Central memory CD8-positive, alpha-beta T cell (primary cell): ENCODE results near the gene ARMH3.

Experiments
- ATAC-seq: fragments of 150-1000 bp; cut with Tn5 transposase; replicated peaks from 2 replicates; pipeline ENCODE4 v1.10.0; 2022; ENCODE audit warnings: mild to moderate bottlenecking, moderate FRiP score, moderate number of reproducible peaks; ENCODE audit not compliant: poor library complexity, severe bottlenecking; ENCODE audit errors: extremely low read depth
- DNase-seq, 2 donors: peaks; one replicate each; pipeline ENCODE4 v3.0.0; 2021; ENCODE audit warnings: low spot score in 2 of 2
- H3K27ac Mint-ChIP-seq: one replicate; pipeline ENCODE4 v1.8.0; 2022; ENCODE audit warnings: low read depth, mild to moderate bottlenecking, moderate library complexity, mixed read lengths
- H3K27me3 Mint-ChIP-seq: one replicate; pipeline ENCODE4 v1.8.0; 2022; ENCODE audit warnings: mixed read lengths
- H3K36me3 Mint-ChIP-seq: one replicate; pipeline ENCODE4 v1.8.0; 2022; ENCODE audit warnings: mild to moderate bottlenecking, moderate library complexity, mixed read lengths; ENCODE audit not compliant: insufficient read depth
- H3K4me1 Mint-ChIP-seq: one replicate; pipeline ENCODE4 v1.8.0; 2022; ENCODE audit warnings: mixed read lengths
- H3K4me3 Mint-ChIP-seq: one replicate; pipeline ENCODE4 v1.8.0; 2022; ENCODE audit warnings: mild to moderate bottlenecking, moderate library complexity, mixed read lengths
- H3K9me3 Mint-ChIP-seq: one replicate; pipeline ENCODE4 v1.8.0; 2022; ENCODE audit warnings: mixed read lengths

The ARMH3 gene

GRCh38 chr10:102055647-102056419 lies at the start of gene ARMH3:
Gene ARMH3, minus strand, starts transcription at chr10:102056173. Its CDS starts 16,059 bp downstream, at chr10:102040114.
- H3K36me3 Mint-ChIP-seq = peaks cover 8% of the 10 kb centered on the region
- ATAC-seq (peak; percentile 98), DNase-seq (peak; percentile 73 to 83)
- peak within 1 kb of the TSS; percentile 91 for H3K4me3 Mint-ChIP-seq
- peak within 1 kb of the TSS; percentile 84 for H3K27ac Mint-ChIP-seq
- no peaks in the 10 kb centered on the region for H3K27me3 Mint-ChIP-seq
- H3K4me1 Mint-ChIP-seq = peaks cover 35% of the 10 kb centered on the region
- H3K9me3 Mint-ChIP-seq = no peaks in the 10 kb centered on the region

- peaks cover 18% of the 10 kb centered on the region for H3K36me3 Mint-ChIP-seq
- DNase-seq (no peak), ATAC-seq (no peak)
- no peaks in the 10 kb centered on the region for H3K9me3 Mint-ChIP-seq
- no peaks in the 10 kb centered on the region for H3K27me3 Mint-ChIP-seq
- H3K4me3 Mint-ChIP-seq = no peak overlapping the region
- H3K27ac Mint-ChIP-seq = no peak overlapping the region
- peaks cover 10% of the 10 kb centered on the region for H3K4me1 Mint-ChIP-seq
These were observed 46.4 kb upstream of the ARMH3 start for GRCh38 chr10:102102421-102102820.

GRCh38 chr10:102101152-102101551 lies 45.2 kb upstream of the ARMH3 start:
- no peak for ATAC-seq
- no peaks in the 10 kb centered on the region for H3K9me3 Mint-ChIP-seq
- H3K27me3 Mint-ChIP-seq = no peaks in the 10 kb centered on the region
- no peak for DNase-seq
- H3K4me3 Mint-ChIP-seq = no peak overlapping the region
- peaks cover 10% of the 10 kb centered on the region for H3K4me1 Mint-ChIP-seq
- H3K27ac Mint-ChIP-seq = no peak overlapping the region
- H3K36me3 Mint-ChIP-seq = peaks cover 15% of the 10 kb centered on the region

GRCh38 chr10:102096449-102096848 lies 40.5 kb upstream of the ARMH3 start:
- ATAC-seq (no peak), DNase-seq (no peak)
- H3K4me1 Mint-ChIP-seq = no peaks in the 10 kb centered on the region
- no peaks in the 10 kb centered on the region for H3K9me3 Mint-ChIP-seq
- peaks cover 8% of the 10 kb centered on the region for H3K36me3 Mint-ChIP-seq
- no peak overlapping the region for H3K4me3 Mint-ChIP-seq
- no peaks in the 10 kb centered on the region for H3K27me3 Mint-ChIP-seq
- H3K27ac Mint-ChIP-seq = no peak overlapping the region

GRCh38 chr10:102090772-102091171 lies 34.8 kb upstream of the ARMH3 start:
- DNase-seq (no peak), ATAC-seq (no peak)
- no peaks in the 10 kb centered on the region for H3K36me3 Mint-ChIP-seq
- H3K4me3 Mint-ChIP-seq = no peak overlapping the region
- no peaks in the 10 kb centered on the region for H3K4me1 Mint-ChIP-seq
- peak overlapping the region; percentile 68 for H3K27ac Mint-ChIP-seq
- no peaks in the 10 kb centered on the region for H3K9me3 Mint-ChIP-seq
- H3K27me3 Mint-ChIP-seq = no peaks in the 10 kb centered on the region

GRCh38 chr10:102086196-102086595 lies 30.2 kb upstream of the ARMH3 start:
- Mint-ChIP-seq H3K9me3 (no peaks in the 10 kb centered on the region), H3K36me3 (peaks cover 2% of the 10 kb centered on the region), H3K27me3 (no peaks in the 10 kb centered on the region), H3K27ac (no peak overlapping the region), H3K4me3 (no peak overlapping the region), H3K4me1 (no peaks in the 10 kb centered on the region)
- no peak for ATAC-seq
- no peak for DNase-seq

GRCh38 chr10:102085336-102085735 lies 29.4 kb upstream of the ARMH3 start:
- H3K4me1 Mint-ChIP-seq = no peaks in the 10 kb centered on the region
- no peaks in the 10 kb centered on the region for H3K9me3 Mint-ChIP-seq
- peaks cover 2% of the 10 kb centered on the region for H3K36me3 Mint-ChIP-seq
- no peak overlapping the region for H3K4me3 Mint-ChIP-seq
- DNase-seq (no peak), ATAC-seq (no peak)
- H3K27ac Mint-ChIP-seq = no peak overlapping the region
- no peaks in the 10 kb centered on the region for H3K27me3 Mint-ChIP-seq

- Mint-ChIP-seq H3K4me3 (no peak overlapping the region), H3K27ac (no peak overlapping the region), H3K9me3 (no peaks in the 10 kb centered on the region), H3K36me3 (peaks cover 2% of the 10 kb centered on the region), H3K27me3 (no peaks in the 10 kb centered on the region), H3K4me1 (no peaks in the 10 kb centered on the region)
- no peak for DNase-seq
- ATAC-seq = no peak
These were observed 27.6 kb upstream of the ARMH3 start for GRCh38 chr10:102083541-102083940.

GRCh38 chr10:102072673-102073527 lies 16.9 kb upstream of the ARMH3 start:
- DNase-seq (peak; percentile 65 to 74), ATAC-seq (peak; percentile 71)
- H3K36me3 Mint-ChIP-seq = peaks cover 4% of the 10 kb centered on the region
- no peak overlapping the region for H3K27ac Mint-ChIP-seq
- no peak overlapping the region for H3K4me3 Mint-ChIP-seq
- H3K9me3 Mint-ChIP-seq = no peaks in the 10 kb centered on the region
- H3K27me3 Mint-ChIP-seq = no peaks in the 10 kb centered on the region
- peaks cover 6% of the 10 kb centered on the region for H3K4me1 Mint-ChIP-seq

GRCh38 chr10:102069071-102069470 lies 13.1 kb upstream of the ARMH3 start:
- H3K4me3 Mint-ChIP-seq = no peak overlapping the region
- H3K27me3 Mint-ChIP-seq = no peaks in the 10 kb centered on the region
- peaks cover 26% of the 10 kb centered on the region for H3K4me1 Mint-ChIP-seq
- no peak overlapping the region for H3K27ac Mint-ChIP-seq
- peaks cover 13% of the 10 kb centered on the region for H3K36me3 Mint-ChIP-seq
- H3K9me3 Mint-ChIP-seq = no peaks in the 10 kb centered on the region
- ATAC-seq (no peak), DNase-seq (no peak)

- Mint-ChIP-seq H3K4me1 (peaks cover 29% of the 10 kb centered on the region), H3K4me3 (no peak overlapping the region), H3K27ac (no peak overlapping the region), H3K9me3 (no peaks in the 10 kb centered on the region), H3K36me3 (peaks cover 15% of the 10 kb centered on the region), H3K27me3 (no peaks in the 10 kb centered on the region)
- ATAC-seq = no peak
- DNase-seq = no peak
These were observed 12.2 kb upstream of the ARMH3 start for GRCh38 chr10:102068216-102068615.

GRCh38 chr10:102067091-102067916 lies 11.3 kb upstream of the ARMH3 start:
- Mint-ChIP-seq H3K27me3 (no peaks in the 10 kb centered on the region), H3K27ac (peak overlapping the region; percentile 53)

More at GRCh38 chr10:102067091-102067916, 11.3 kb upstream of the ARMH3 start:
- DNase-seq (no peak), ATAC-seq (no peak)
- peak overlapping the region; percentile 37 for H3K4me3 Mint-ChIP-seq
- H3K36me3 Mint-ChIP-seq = peaks cover 15% of the 10 kb centered on the region
- H3K4me1 Mint-ChIP-seq = peaks cover 23% of the 10 kb centered on the region
- no peaks in the 10 kb centered on the region for H3K9me3 Mint-ChIP-seq
